Measurements from ENCODE around the gene ERCC6L2.

The ERCC6L2 gene, protein sequence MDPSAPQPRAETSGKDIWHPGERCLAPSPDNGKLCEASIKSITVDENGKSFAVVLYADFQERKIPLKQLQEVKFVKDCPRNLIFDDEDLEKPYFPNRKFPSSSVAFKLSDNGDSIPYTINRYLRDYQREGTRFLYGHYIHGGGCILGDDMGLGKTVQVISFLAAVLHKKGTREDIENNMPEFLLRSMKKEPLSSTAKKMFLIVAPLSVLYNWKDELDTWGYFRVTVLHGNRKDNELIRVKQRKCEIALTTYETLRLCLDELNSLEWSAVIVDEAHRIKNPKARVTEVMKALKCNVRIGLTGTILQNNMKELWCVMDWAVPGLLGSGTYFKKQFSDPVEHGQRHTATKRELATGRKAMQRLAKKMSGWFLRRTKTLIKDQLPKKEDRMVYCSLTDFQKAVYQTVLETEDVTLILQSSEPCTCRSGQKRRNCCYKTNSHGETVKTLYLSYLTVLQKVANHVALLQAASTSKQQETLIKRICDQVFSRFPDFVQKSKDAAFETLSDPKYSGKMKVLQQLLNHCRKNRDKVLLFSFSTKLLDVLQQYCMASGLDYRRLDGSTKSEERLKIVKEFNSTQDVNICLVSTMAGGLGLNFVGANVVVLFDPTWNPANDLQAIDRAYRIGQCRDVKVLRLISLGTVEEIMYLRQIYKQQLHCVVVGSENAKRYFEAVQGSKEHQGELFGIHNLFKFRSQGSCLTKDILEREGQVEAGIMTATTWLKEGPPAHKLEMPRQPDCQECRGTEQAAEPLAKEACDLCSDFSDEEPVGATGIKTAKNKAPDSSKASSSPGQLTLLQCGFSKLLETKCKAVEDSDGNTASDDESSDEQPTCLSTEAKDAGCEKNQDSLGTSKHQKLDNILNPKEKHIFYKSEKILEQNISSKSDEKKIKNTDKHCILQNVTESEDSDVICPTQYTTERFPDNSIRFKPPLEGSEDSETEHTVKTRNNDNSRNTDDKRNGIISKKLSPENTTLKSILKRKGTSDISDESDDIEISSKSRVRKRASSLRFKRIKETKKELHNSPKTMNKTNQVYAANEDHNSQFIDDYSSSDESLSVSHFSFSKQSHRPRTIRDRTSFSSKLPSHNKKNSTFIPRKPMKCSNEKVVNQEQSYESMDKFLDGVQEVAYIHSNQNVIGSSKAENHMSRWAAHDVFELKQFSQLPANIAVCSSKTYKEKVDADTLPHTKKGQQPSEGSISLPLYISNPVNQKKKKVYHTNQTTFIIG (N-terminal part only)

GRCh38 chr9:95875305-95876137 is at the start of gene ERCC6L2:
Gene ERCC6L2 (plus strand): TSS chr9:95875691. CDS start chr9:95876039, 348 bp downstream.
- DNase-seq (ENCODE audit: low spot score): peak; percentile 74

DNA sequence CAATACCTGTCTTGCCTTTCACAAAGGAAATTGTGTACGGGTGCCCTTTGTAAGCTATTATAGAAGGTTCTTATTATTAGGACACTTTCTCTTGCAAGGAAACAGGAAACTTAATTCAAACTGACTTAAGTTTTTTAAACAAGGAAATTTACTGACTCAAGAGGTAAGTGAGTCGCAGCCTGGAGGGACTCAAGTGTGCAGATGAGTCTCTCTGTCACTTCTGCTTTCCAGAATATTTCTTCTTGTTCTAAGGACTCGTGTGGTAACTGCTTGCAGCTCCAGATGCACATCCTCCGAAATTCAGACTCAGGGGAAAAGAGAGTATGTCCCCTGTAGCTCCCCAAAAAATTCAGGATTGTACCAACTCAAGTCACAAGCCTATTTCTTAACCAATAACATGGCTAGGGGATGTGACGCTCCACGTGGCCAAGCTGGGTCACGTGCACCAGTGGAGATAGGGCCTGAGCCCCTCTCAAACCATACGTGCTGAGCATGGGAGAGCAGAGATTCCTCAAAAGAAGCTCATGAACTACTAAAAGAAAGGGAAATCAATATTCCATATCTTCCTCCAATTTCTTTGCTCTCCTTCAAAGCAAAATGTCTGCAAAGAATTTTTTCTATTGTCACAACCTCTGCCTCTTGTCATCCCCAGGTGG is 49.2 kb upstream of the ERCC6L2 start:
- no peak for DNase-seq (ENCODE audit: low spot score)

DNA sequence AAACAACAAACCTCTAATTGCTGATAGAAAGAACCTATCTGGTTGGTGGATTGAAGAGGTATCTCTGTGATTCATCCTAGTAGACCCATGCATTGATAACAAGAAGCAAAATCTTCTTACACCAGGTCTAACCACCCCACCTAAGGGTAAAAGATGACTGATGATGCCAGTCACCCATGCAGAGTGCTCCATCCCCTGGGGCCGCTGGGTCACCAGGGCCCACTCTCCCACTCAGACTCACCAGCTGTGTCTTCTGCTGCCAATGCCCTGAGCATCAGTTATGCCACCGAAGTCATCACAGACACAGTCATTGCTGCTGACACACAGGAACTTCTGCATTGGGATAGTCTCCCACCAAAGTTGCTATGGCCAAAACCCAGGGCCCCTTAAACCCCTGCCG is 44.7 kb upstream of the ERCC6L2 start:
- DNase-seq (ENCODE audit: low spot score): no peak

GRCh38 chr9:95831810-95832209 is 43.7 kb upstream of the ERCC6L2 start:
- no peak for DNase-seq (ENCODE audit: low spot score)

- no peak for DNase-seq (ENCODE audit: low spot score)
Measured at GRCh38 chr9:95833546-95834178, 41.8 kb upstream of the ERCC6L2 start.

- no peak for DNase-seq (ENCODE audit: low spot score)
Measured at GRCh38 chr9:95834281-95834907, 41.1 kb upstream of the ERCC6L2 start.

- DNase-seq (ENCODE audit: low spot score): no peak
Measured at GRCh38 chr9:95835393-95835792, 40.1 kb upstream of the ERCC6L2 start.

DNA sequence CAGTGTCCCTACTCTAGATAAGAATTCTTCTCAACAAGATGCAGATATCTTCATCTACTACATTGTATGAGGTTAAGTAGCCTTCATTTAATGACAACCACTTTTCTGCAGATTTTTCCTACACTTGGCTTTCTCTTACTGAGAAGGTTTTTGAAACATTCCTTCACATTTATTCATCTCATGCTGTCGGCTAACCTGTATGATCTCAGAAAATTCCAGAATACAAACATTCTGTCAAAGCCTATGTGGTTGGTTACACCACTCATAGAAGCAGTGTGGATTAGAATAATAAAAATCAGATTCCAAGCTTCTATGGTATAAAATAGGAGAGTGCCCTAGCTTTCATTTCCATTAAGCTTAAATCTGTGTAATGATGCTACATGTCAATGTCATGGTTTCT is 39.4 kb upstream of the ERCC6L2 start:
- no peak for DNase-seq (ENCODE audit: low spot score)

DNA sequence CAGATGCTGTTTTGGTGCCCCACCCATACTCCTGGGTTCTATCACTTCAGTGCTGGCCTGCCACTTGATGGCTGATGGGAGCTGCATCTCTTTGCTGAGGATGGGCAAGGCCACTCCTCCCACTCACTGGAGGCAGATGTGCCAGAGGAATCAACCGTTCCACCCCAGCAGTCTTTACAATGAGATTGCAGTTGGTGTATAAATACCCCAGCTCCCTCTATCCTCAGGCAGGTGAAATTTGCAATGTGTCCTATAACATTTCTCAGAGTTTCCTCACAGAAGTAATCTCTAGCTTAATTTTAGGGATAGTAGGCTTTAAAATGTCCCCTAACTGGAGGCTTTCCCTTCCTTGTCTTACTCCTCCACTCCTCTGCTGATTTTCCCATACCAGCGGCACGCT is 36.5 kb upstream of the ERCC6L2 start:
- no peak for DNase-seq (ENCODE audit: low spot score)

DNA sequence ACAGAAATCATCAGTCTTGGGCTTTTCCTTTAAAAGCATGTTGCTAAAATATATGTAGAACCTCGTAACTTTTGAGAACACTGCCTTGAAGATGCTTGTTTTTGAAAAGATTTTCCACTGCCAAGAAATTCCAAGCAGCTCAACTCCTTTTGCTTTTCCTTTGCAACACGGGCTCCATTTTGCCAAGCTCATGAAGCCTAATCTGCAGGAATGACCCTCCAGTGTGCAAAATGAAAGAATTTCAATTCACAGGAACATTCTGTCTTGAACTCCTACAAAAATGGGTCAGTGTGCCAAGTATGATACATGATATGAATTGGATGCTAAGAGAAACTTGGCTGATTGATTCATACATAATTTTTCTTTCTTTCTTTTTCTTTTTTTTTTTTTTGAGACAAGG is 35.4 kb upstream of the ERCC6L2 start:
- DNase-seq (ENCODE audit: low spot score): no peak

GRCh38 chr9:95841377-95841776 is 34.1 kb upstream of the ERCC6L2 start:
- no peak for DNase-seq (ENCODE audit: low spot score)

- no peak for DNase-seq (ENCODE audit: low spot score)
Measured at GRCh38 chr9:95845751-95846150, 29.7 kb upstream of the ERCC6L2 start.

DNA sequence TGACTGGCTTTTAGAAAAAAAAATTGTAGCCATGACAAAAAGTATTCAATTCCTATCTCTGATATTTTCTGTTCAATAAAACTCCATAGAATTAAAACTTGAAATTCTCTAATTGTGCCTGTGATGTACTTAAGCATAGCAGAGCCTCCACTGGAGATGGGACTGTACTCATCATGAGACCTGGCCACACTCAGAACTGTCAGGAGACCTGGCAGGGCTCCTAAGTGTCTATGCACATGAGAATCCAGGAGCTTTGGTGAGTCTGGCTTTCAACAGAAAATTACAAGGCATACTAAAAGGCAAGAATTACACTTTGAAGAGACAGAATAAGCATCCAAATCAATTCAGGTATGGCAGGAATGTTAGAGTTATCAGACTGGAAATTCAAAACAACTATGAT is 26.7 kb upstream of the ERCC6L2 start:
- DNase-seq (ENCODE audit: low spot score): no peak

GRCh38 chr9:95852059-95853032 is 23.1 kb upstream of the ERCC6L2 start:
- DNase-seq (ENCODE audit: low spot score): no peak

GRCh38 chr9:95854386-95855020 is 21.0 kb upstream of the ERCC6L2 start:
- DNase-seq (ENCODE audit: low spot score): no peak

- no peak for DNase-seq (ENCODE audit: low spot score)
Measured at GRCh38 chr9:95855961-95856360, 19.5 kb upstream of the ERCC6L2 start.

DNA sequence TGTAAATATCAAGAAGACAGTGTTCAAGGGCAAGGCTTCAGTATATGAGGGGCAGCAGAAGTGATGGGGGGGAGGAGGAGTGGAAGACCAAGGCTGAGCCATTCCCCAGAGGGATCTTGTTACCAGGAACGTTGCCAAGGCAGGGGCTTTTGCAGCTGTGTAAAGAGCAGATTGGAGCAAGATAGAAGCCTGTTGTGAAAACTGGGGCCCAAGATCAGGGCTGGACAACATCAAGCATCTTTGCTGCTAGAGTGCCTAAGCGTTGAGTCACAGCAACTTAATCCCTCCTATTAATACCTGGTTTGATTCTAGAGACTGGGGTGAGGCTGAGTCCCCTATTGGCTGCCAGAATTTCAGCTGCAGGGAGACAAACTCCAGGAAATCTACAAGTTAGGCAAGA is 18.4 kb upstream of the ERCC6L2 start:
- DNase-seq (ENCODE audit: low spot score): no peak

GRCh38 chr9:95857896-95858295 is 17.6 kb upstream of the ERCC6L2 start:
- no peak for DNase-seq (ENCODE audit: low spot score)
